Neuronal stem cell (in vitro differentiated cells): ENCODE results near the gene MASP1.

Source experiments
- DNase-seq: peaks from one replicate; pipeline ENCODE4 v3.0.0-alpha.2; 2013; ENCODE audit warnings: low spot score
- H2AFZ ChIP-seq: one replicate; pipeline ENCODE4 v1.6.1; 2013; ENCODE audit warnings: mild to moderate bottlenecking, low read length, inconsistent platforms
- H2AK5ac ChIP-seq: 2 replicates; pipeline ENCODE4 v1.6.1; 2013; ENCODE audit warnings: low read depth, mild to moderate bottlenecking, inconsistent platforms, low read length, moderate library complexity, mixed read lengths
- H2BK120ac ChIP-seq: 2 replicates; pipeline ENCODE4 v1.6.1; 2013; ENCODE audit warnings: low read depth, mild to moderate bottlenecking, inconsistent platforms, low read length, moderate library complexity, mixed read lengths
- H2BK12ac ChIP-seq: one replicate; pipeline ENCODE4 v1.6.1; 2013; ENCODE audit warnings: low read length, inconsistent platforms
- H2BK15ac ChIP-seq: 2 replicates; pipeline ENCODE4 v1.6.1; 2013; ENCODE audit warnings: mild to moderate bottlenecking, low read length, inconsistent platforms, mixed read lengths
- H2BK5ac ChIP-seq: one replicate; pipeline ENCODE4 v1.6.1; 2013; ENCODE audit warnings: inconsistent platforms, mild to moderate bottlenecking, low read length, moderate library complexity
- H3K14ac ChIP-seq: one replicate; pipeline ENCODE4 v1.6.1; 2013; ENCODE audit warnings: low read length, inconsistent platforms
- H3K18ac ChIP-seq: 2 replicates; pipeline ENCODE4 v1.6.1; 2013; ENCODE audit warnings: low read length, inconsistent platforms
- H3K23ac ChIP-seq: 2 replicates; pipeline ENCODE4 v1.6.1; 2013; ENCODE audit warnings: low read depth, mild to moderate bottlenecking, mixed read lengths, low read length, inconsistent platforms; ENCODE audit not compliant: poor library complexity
- H3K27ac ChIP-seq: replicated peaks from 3 replicates; pipeline ENCODE4 v1.5.1; 2013; ENCODE audit warnings: low read length, inconsistent platforms
- H3K27me3 ChIP-seq, 3 experiments: 2 replicates each; pipeline ENCODE4 v1.6.1; 2013; ENCODE audit warnings: low read length in 3 of 3, mild to moderate bottlenecking in 2 of 3, inconsistent platforms in 1 of 3, low read depth in 1 of 3, mixed read lengths in 1 of 3, moderate library complexity in 1 of 3; ENCODE audit not compliant: control insufficient read depth in 3 of 3, insufficient read depth in 3 of 3
- H3K36me3 ChIP-seq, 2 donors: replicated peaks in 1 of 2; 2 replicates each; pipeline ENCODE4 v1.6.1; 2013; ENCODE audit warnings: low read length in 2 of 2; ENCODE audit not compliant: control insufficient read depth in 2 of 2, insufficient read depth in 2 of 2
- H3K4ac ChIP-seq: 2 replicates; pipeline ENCODE4 v1.6.1; 2013; ENCODE audit warnings: inconsistent platforms, mild to moderate bottlenecking, low read length, moderate library complexity
- H3K4me1 ChIP-seq, 2 donors: 1 replicate in 1 of 2; 2 replicates in 1 of 2; pipeline ENCODE4 v1.6.1; 2013; ENCODE audit warnings: low read length in 2 of 2, low read depth in 1 of 2; ENCODE audit not compliant: control insufficient read depth in 2 of 2, insufficient read depth in 1 of 2
- H3K4me2 ChIP-seq: one replicate; pipeline ENCODE4 v1.6.1; 2013; ENCODE audit warnings: mild to moderate bottlenecking, low read length, inconsistent platforms; ENCODE audit not compliant: insufficient read depth, poor library complexity, severe bottlenecking
- H3K4me3 ChIP-seq, 2 donors: 2 replicates each; pipeline ENCODE4 v1.5.1; 2013; ENCODE audit warnings: low read length in 2 of 2, mild to moderate bottlenecking in 2 of 2, inconsistent platforms in 1 of 2, moderate library complexity in 1 of 2
- H3K79me1 ChIP-seq: one replicate; pipeline ENCODE4 v1.6.1; 2013; ENCODE audit warnings: low read depth, mild to moderate bottlenecking, inconsistent platforms, low read length, moderate library complexity
- H3K9ac ChIP-seq: one replicate; pipeline ENCODE4 v1.6.1; 2013; ENCODE audit warnings: mild to moderate bottlenecking, low read depth, low read length, inconsistent platforms; ENCODE audit not compliant: poor library complexity
- H3K9me3 ChIP-seq, 2 donors: replicated peaks in 1 of 2; 2 replicates each; pipeline versions ENCODE3 to v1.6.1; 2013; ENCODE audit warnings: low read length in 2 of 2, mild to moderate bottlenecking in 2 of 2, inconsistent platforms in 1 of 2, low read depth in 1 of 2, mixed read lengths in 1 of 2, moderate library complexity in 1 of 2; ENCODE audit not compliant: control insufficient read depth in 2 of 2, insufficient read depth in 1 of 2
- H4K8ac ChIP-seq: one replicate; pipeline ENCODE4 v1.6.1; 2013; ENCODE audit warnings: low read depth, mild to moderate bottlenecking, inconsistent platforms, low read length, moderate library complexity
- H4K91ac ChIP-seq: one replicate; pipeline ENCODE4 v1.6.1; 2013; ENCODE audit warnings: low read length, low read depth, mild to moderate bottlenecking, inconsistent platforms; ENCODE audit not compliant: poor library complexity
- WGBS, 2 donors: extraction: QIAGEN DNeasy Blood & Tissue Kit; methylation state at CpG; one replicate each; pipeline ENCODE4 v1.1.7; 2013; ENCODE audit warnings: missing lambda C conversion rate in 2 of 2, mixed read lengths in 1 of 2; ENCODE audit not compliant: insufficient read length in 2 of 2, insufficient replicate concordance in 1 of 2; ENCODE audit errors: extremely low coverage in 2 of 2; 5-methylcytosine and 5-hydroxymethylcytosine counted together

The MASP1 gene

GRCh38 chr3:187305881-187306280 lies 14.3 kb upstream of the MASP1 start:
- Histone ChIP-seq H2BK12ac (no peak overlapping the region), H3K9me3 (no peaks in the 10 kb centered on the region), H3K36me3 (no peaks in the 10 kb centered on the region), H3K79me1 (no peaks in the 10 kb centered on the region), H4K8ac (no peak overlapping the region), H3K14ac (no peak overlapping the region), H3K4me2 (no peak overlapping the region), H3K4me1 (no peaks in the 10 kb centered on the region), H3K27me3 (no peaks in the 10 kb centered on the region), H2BK120ac (no peak overlapping the region), H2BK15ac (no peak overlapping the region), H2BK5ac (no peak overlapping the region), H3K27ac (no peak overlapping the region), H3K23ac (no peak overlapping the region), H3K4ac (no peak overlapping the region), H3K9ac (no peak overlapping the region), H3K4me3 (no peak overlapping the region), H2AK5ac (no peak overlapping the region), H4K91ac (no peak overlapping the region), H2AFZ (no peak overlapping the region), H3K18ac (no peak overlapping the region)
- no CpG with 5 or more reads among the region's 7 CpGs for WGBS, 2 donors
- DNase-seq, result no peak

GRCh38 chr3:187299611-187300010 lies 8.1 kb upstream of the MASP1 start:
- Histone ChIP-seq H2BK5ac (no peak overlapping the region), H2AK5ac (no peak overlapping the region), H3K4me1 (no peaks in the 10 kb centered on the region), H2BK120ac (no peak overlapping the region), H3K4me3 (no peak overlapping the region), H3K36me3 (no peaks in the 10 kb centered on the region), H2BK12ac (no peak overlapping the region), H3K14ac (no peak overlapping the region), H2AFZ (no peak overlapping the region), H3K27ac (no peak overlapping the region), H3K79me1 (no peaks in the 10 kb centered on the region), H3K4ac (no peak overlapping the region), H3K9me3 (no peaks in the 10 kb centered on the region), H3K4me2 (no peak overlapping the region), H3K27me3 (no peaks in the 10 kb centered on the region), H3K23ac (no peak overlapping the region), H4K91ac (no peak overlapping the region), H4K8ac (no peak overlapping the region), H2BK15ac (no peak overlapping the region), H3K18ac (no peak overlapping the region), H3K9ac (no peak overlapping the region)
- WGBS, 2 donors, result no CpG with 5 or more reads among the region's 4 CpGs
- no peak for DNase-seq

GRCh38 chr3:187296911-187297310 lies 5.4 kb upstream of the MASP1 start:
- H3K4me1 ChIP-seq, result no peaks in the 10 kb centered on the region
- H2BK5ac ChIP-seq, result no peak overlapping the region
- H3K27me3 ChIP-seq, result peaks cover 0 to 7% (median 0%) of the 10 kb centered on the region in 3 experiments
- no peak overlapping the region for H3K4me3 ChIP-seq
- H3K4ac ChIP-seq, result no peak overlapping the region
- no peak overlapping the region for H2BK12ac ChIP-seq
- no peak overlapping the region for H2BK120ac ChIP-seq
- H3K9ac ChIP-seq, result no peak overlapping the region
- H3K18ac ChIP-seq, result no peak overlapping the region
- no peak overlapping the region for H2AFZ ChIP-seq
- H2BK15ac ChIP-seq, result no peak overlapping the region
- H3K36me3 ChIP-seq, result no peaks in the 10 kb centered on the region
- no peak overlapping the region for H3K27ac ChIP-seq
- no peaks in the 10 kb centered on the region for H3K79me1 ChIP-seq
- no CpG with 5 or more reads among the region's 2 CpGs for WGBS, 2 donors
- no peak overlapping the region for H3K23ac ChIP-seq
- no peak overlapping the region for H2AK5ac ChIP-seq
- no peak overlapping the region for H3K14ac ChIP-seq
- H4K8ac ChIP-seq, result no peak overlapping the region
- DNase-seq, result no peak
- H3K9me3 ChIP-seq, result no peaks in the 10 kb centered on the region
- H3K4me2 ChIP-seq, result no peak overlapping the region
- H4K91ac ChIP-seq, result no peak overlapping the region

DNA sequence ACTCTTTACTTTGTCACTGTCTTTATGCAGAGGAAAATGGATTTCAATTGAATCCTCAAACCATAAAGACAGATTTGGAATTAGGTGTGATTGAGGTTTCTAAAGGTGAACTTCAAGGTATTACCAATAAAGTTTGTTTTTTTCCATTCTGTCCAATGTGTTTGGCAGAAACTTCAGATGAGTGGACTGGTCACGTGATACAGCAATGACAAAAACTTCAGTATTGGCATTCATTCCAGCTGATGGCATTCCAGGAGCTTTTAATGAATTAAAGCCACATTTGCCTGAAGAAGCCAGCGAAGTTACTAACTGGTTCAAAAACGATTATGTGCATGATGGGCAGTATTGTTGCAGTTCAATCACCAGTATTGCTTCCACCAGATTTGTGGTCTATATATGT lies 4.5 kb upstream of the MASP1 start:
- no peak overlapping the region for H3K18ac ChIP-seq

More for the DNA sequence above, 4.5 kb upstream of the MASP1 start:
- Histone ChIP-seq H2BK15ac (no peak overlapping the region), H3K23ac (no peak overlapping the region), H3K27me3 (peaks cover 0 to 16% (median 1%) of the 10 kb centered on the region in 3 experiments), H2BK5ac (no peak overlapping the region), H2AFZ (no peak overlapping the region), H3K27ac (no peak overlapping the region), H3K4me3 (no peak overlapping the region), H3K79me1 (no peaks in the 10 kb centered on the region), H3K36me3 (no peaks in the 10 kb centered on the region), H3K9ac (no peak overlapping the region), H3K4me1 (peaks cover 5 to 7% of the 10 kb centered on the region in 2 donors), H2BK12ac (no peak overlapping the region), H4K8ac (no peak overlapping the region), H3K14ac (no peak overlapping the region), H3K4me2 (no peak overlapping the region), H3K9me3 (no peaks in the 10 kb centered on the region), H3K4ac (no peak overlapping the region), H4K91ac (no peak overlapping the region), H2BK120ac (no peak overlapping the region), H2AK5ac (no peak overlapping the region)
- no peak for DNase-seq
- no CpG with 5 or more reads among the region's 3 CpGs for WGBS, 2 donors
